GM21360 (cell line): Measurements from ENCODE around the gene ADARB2.
"Not testable (repeated sequence)": the region's sequence is repeated elsewhere in the genome, so short reads cannot be mapped to it uniquely, and the experiment has no call there.

Experiments used
- ATAC-seq: cut with Tn5 transposase; IDR thresholded peaks from one replicate; pipeline ENCODE4 v1.9.1; 2021; ENCODE audit warnings: mild to moderate bottlenecking, moderate library complexity; ENCODE audit not compliant: unreplicated experiment

ADARB2 gene

DNA sequence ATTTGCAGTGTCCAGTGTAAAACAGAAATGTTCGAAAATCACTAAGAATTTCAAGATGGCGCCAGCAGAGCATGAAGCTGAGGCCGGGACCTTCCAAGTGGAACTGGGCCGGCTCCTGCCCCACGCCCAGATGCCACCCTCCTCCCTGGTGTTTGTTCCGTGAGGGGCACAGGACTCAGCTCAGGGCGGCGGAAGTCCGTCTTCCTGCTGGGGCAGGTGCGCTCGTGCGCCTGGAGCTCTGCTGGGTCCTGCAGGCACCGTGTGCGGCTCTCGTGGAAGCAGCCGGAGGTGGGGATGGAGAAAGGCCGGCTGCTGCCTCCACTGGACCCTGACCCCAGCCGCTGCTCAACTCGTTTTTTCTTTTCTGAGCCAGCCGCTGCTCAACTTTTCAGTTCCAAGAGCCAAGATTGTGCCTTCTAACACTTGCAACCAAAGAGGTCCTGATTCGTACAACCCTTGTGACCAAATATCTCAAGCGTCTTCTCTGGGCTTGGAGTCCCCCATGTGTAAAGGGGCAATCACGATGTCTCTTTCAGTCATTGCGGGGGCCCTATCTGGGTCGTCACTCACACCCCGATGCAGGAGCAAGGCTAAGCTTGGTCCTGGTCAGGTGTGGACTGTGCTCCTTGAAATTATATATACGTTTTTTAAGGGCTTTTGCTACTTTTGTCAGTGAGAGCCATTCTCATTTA is 334.4 kb downstream of the ADARB2 start:
- no peak for ATAC-seq

DNA sequence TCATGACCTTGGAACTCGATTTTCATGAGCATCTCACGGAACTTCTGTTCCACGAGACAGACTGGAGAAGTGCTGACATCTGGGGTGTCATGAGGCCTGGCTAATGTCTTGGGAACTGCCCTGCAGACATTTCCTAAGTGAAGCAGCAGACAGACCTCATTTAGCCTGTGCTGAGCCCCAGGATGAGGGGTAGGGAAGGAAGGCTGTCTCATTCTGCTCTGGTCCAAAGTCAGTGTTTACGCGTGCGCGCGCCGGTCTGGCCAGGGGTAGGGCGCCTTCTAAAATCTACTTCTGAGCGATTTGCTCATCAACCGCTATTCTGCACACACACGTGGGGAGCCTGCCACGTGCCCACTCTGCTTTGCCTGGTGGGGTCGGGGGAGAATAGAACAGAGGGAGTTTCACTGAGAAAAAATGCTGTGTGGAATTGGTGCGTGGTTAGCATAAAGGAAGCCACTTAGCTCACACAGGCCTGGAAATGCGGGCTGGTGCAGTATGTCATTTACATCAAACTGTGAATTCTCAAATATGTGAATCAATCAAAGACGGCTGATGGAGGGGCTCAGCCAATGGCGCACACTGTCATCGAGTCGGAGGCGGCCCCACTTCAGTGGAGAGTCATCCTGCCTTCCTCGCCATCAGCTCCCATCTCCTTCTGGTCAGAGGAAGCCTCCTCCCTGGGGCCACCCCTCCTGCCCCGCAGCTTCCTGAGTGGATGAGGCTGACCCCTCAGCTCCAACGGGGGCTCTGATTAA is 335.1 kb downstream of the ADARB2 start:
- ATAC-seq: no peak

DNA sequence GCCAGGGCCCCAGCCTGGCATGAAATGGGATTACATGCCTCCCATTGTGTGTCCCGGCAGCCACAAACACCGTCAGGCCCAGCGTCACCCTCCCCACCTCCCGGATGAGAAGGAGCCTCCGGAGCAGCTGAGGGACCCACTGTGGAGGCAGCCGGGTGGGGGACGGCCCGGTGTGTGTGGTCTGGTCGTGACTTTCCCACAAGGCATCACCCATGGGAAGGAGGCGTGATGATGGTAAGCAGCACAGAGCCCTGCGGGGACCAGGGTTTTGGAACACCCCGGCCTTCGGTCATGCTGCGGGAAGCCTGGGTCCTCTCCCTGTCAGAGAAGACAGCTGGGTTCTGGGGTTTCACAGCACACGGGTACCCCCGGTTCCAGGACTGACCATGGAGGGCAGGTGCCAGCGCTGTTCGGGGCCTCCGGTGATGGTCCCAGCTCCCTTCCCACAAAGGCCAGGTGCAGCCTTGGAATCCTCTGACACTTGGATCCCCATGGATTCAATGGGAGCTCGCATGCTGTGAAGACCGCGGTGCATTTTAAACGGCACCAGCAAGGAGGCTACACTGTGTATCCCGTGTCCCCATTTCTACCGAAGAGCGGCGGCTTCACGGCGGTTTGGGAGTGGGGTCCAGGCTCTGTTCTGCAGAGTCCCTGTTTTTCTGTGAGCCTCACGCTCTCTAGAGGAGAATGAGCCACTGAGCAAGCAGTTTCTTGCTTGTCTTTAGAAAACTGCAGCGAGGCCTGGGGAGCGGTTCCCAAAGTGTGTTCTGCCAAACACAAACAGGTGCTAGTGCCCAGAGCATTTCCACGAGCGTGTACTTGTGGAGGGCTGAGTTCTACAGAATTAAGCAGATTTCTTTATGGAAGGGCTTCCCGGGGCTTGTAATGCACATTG is 336.0 kb downstream of the ADARB2 start:
- ATAC-seq: no peak

DNA sequence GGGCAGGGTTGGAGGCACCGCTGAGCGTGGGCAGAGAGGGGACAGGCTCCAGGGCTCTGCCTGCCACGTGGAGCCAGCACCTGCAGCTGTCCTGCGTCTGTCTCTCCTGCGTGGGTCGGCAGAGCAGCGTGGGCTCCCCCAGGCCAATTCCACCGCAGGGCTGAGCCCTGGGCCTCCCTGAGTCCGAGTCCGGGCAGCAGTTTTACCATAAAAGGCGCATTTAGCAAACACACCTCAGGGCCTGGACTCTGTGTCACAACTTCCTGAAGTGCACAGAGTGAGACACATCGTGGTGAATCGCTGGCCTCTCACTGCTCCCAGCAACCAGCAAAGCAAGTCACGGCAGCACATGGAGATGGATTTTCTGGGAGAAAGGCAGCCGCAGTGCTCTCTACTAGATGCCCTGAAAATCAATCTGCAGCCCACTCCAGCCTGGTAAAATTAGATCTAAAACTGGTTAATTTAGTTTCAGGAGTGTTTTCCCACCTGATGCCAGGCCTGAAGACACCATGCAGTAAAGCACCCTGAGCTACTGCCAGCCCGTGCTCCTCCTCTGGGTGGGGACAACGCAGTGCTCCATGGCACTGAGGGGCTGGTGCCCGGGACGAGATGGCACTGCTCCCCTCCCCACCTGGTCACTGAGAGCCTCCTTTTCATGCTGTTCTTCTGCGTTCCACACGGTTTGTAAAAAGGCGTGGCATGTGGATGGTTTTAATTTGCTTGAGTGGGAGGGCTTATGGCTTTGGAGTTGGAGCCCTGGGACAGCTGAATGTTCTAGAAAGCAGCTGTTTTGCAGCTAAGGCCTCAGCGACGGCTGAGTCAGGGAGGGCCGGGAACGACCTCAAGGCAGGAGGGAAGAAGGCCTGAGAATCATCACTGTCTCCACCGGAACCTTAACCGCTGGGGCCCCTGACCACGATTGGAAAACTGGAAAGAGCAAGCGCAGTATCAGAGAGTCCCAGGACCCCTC is 336.9 kb downstream of the ADARB2 start:
- ATAC-seq: no peak

DNA sequence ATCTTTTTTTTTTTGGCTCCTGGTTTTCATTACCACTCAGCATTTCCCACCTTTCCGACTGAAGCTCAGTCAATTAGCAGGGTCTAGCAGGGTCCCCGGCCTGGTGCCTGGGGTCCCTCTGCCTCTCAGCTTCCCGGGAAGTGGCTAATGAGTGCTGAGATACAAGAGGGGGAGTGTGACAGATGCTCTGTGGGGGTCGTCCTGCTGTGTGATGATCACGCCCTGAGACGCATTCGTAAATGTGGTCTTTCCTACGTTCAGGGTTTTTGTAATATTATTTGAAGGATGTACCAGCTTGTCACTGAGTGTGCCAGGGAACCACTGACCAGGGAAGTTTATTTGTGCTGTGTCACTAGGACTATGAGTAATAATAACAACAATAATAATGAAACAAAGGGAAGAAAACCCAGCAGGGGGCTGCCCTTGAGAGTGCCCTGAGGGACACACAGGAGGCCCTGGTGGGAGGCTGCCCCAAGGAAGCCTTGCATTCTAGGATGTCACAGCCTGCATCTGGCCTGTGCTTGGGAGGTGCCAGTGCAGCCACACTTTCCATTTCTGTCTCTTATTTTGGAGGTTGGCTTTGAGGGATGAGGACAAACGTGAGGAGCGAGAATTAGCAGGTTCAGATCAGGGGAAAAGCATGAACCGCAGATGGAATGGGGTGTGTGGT is 337.8 kb downstream of the ADARB2 start:
- ATAC-seq: no peak

- ATAC-seq: no peak
Measured at GRCh38 chr10:1398626-1399410, 338.5 kb downstream of the ADARB2 start.

- ATAC-seq: not testable (repeated sequence)
Measured at GRCh38 chr10:1398116-1398515, 339.2 kb downstream of the ADARB2 start.

GRCh38 chr10:1396297-1396635 is 341.1 kb downstream of the ADARB2 start:
- no peak for ATAC-seq

- no peak for ATAC-seq
Measured at GRCh38 chr10:1395481-1396296, 341.6 kb downstream of the ADARB2 start.

DNA sequence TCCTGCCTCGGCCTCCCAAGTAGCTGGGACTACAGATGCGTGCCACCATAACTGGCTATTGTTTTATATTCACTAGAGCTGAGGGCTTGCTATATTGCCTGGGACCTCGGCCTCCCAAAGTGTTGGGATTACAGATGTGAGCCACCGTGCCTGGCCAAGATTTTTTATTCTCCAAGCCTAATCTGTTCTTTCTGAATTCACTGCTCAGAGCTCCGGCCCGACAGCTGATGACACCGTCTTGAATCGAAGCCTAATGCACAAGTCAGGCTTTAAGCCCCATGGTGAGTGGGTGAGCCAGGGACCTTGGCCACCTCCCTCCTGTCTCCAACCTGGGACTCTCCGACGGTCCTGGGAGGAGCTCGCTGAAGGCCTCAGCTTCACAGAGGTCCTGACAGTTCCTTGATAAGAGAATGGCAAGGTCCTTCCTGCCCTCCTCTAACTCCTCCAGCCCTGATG is 342.3 kb downstream of the ADARB2 start:
- no peak for ATAC-seq

DNA sequence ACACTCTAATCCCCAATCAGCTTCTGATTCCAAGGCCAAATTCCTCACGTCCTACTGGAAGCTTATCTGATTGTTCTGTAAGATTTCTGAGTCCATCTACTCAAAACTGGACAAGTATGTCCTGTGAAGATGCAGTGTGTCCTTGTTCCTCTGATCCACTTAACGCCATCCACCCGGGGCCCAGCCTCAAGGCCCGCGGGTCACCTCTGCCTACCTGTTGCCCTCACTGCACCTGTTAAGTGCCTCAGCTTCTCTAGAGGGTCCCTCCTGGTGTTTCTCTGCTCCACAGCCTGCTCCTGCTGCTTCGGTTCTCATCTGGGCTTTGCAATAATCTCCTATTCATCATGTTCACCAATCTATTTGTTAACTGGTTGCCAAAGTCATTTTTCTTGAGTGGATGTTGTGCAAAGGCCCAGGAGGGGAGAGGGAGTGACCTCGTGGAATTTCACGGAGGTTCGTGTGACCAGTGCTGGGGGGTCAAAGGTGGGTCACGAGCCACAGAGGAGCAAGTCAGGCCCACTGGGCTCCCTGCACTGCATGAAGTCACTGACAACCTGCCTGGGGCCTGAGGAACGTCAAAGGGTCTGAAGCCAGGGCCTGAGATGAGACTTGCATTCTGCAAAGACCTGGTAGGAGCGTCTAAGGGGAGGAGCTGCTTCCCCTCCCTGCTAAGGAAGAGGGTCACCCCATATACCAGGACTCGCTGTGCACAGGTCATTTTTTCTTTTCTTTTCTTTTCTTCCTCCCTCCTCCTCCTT is 343.0 kb downstream of the ADARB2 start:
- no peak for ATAC-seq

DNA sequence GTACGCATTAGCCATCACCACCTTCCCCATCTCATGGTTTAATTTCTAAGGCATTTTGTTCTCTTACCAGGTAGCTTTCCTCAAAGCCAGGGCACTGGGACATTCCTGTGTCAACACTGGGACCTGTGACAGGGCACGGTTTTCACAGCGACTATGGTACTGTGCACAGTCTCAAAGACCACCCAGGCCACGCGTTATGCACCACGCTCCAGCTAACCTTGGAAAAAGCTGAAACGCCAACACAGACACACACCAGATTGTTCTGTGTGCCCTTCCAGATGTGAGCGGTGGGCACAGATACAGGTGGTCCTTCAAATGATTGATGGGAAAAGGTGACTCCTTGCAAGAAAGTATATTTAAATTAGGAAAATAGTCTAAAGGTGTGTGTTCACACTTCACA is 343.8 kb downstream of the ADARB2 start:
- ATAC-seq: no peak

DNA sequence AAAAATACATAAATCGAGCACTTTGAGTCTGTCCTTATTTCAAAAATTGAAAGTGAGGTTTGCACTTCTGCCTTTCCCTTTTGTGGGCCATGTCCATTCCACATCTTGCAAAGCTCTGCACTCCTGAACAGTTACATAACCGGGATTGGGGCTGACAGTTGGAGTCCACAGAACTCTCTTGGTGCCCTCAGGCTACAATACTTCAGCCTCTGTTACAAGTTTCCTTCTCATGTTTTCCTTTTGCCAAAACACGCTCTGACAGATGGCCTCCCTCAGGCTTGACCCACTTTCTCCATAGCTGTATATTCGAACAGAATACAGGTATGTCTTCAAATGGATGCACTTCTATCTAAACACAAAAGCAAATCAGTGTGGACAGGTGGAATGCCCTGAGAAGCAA is 345.2 kb downstream of the ADARB2 start:
- ATAC-seq: no peak

GRCh38 chr10:1390200-1390599 is 347.1 kb downstream of the ADARB2 start:
- ATAC-seq: no peak

GRCh38 chr10:1384026-1384425 is 353.3 kb downstream of the ADARB2 start:
- ATAC-seq: no peak

- no peak for ATAC-seq
Measured at GRCh38 chr10:1382711-1383110, 354.6 kb downstream of the ADARB2 start.

- no peak for ATAC-seq
Measured at GRCh38 chr10:1381339-1381738, 356.0 kb downstream of the ADARB2 start.
